Aorta (tissue), 5 donors: ENCODE measurements around the gene SCN2A. TPM values are rescaled to one million over a fixed set of nuclear protein-coding genes. Genes with fewer than 3 reads are reported as not detected.
"Not testable (repeated sequence)": the region's sequence is repeated elsewhere in the genome, so short reads cannot be mapped to it uniquely, and the experiment has no call there.

Experiments used
- ATAC-seq: fragments of 200-7000 bp; cut with Tn5 transposase; one replicate; pipeline ENCODE4 v1.9.1; 2022; ENCODE audit warnings: moderate library complexity; ENCODE audit not compliant: low FRiP score
- DNase-seq, 2 donors: peaks; one replicate each; pipeline ENCODE4 v3.0.0-alpha.2; 2020
- H3K27ac ChIP-seq, 2 donors: one replicate each; pipeline ENCODE4 v1.5.1; 2013; ENCODE audit warnings: low read length in 2 of 2, mild to moderate bottlenecking in 2 of 2, moderate library complexity in 2 of 2, control low read depth in 1 of 2, inconsistent platforms in 1 of 2, low read depth in 1 of 2
- H3K27me3 ChIP-seq, 2 donors: one replicate each; pipeline ENCODE4 v1.6.1; 2013; ENCODE audit warnings: control low read depth in 1 of 2, low read length in 1 of 2, mild to moderate bottlenecking in 1 of 2, moderate library complexity in 1 of 2; ENCODE audit not compliant: insufficient read depth in 2 of 2, control insufficient read depth in 1 of 2
- H3K36me3 ChIP-seq, 2 donors: one replicate each; pipeline ENCODE4 v1.6.1; 2013; ENCODE audit warnings: control low read depth in 1 of 2, low read length in 1 of 2, mild to moderate bottlenecking in 1 of 2; ENCODE audit not compliant: insufficient read depth in 2 of 2, control insufficient read depth in 1 of 2
- H3K4me1 ChIP-seq, 2 donors: one replicate each; pipeline ENCODE4 v1.6.1; 2013; ENCODE audit warnings: low read length in 2 of 2, control low read depth in 1 of 2, mild to moderate bottlenecking in 1 of 2, moderate library complexity in 1 of 2; ENCODE audit not compliant: insufficient read depth in 2 of 2, control insufficient read depth in 1 of 2
- H3K4me3 ChIP-seq, 2 donors: one replicate each; pipeline ENCODE4 v1.5.1; 2013; ENCODE audit warnings: low read length in 2 of 2, control low read depth in 1 of 2, mild to moderate bottlenecking in 1 of 2
- H3K9me3 ChIP-seq: one replicate; pipeline ENCODE4 v1.6.1; 2013; ENCODE audit warnings: mild to moderate bottlenecking, low read length; ENCODE audit not compliant: control insufficient read depth
- WGBS, 2 donors: extraction: QIAGEN DNeasy Blood & Tissue Kit; methylation state at CpG; one replicate each; pipeline ENCODE4 v1.1.7; 2013; 5-methylcytosine and 5-hydroxymethylcytosine counted together
- intact Hi-C, 2 donors: fragments of 100-400 bp; cut with DNase I; formaldehyde crosslinking; loops; one replicate each; pipeline versions ENCODE4 v1.14.2 to v1.15.0; 2022
- polyA plus RNA-seq, 2 donors: library from polyadenylated mRNA; stranded (reverse); fragments of 200-250 nt; gene quantifications; one replicate each; pipeline ENCODE4 v1.2.3, GENCODE V29; 2013
- total RNA-seq, 2 donors: library from RNA; stranded (reverse); fragmentation: NEBNext Ultra II Directional; extraction: Animal tissue kit (Norgen Biotek cat#: 25700); gene quantifications; one replicate each; pipeline ENCODE4 v1.2.1, GENCODE V29; 2021
- donor health status: healthy with polysubstance abuse.
- donor health status: Bipolar disorder and iron deficiency.
- donor health status: DM: no; HTN: no; CAD: no.
- donor health status: DM: no; HTN: no; CAD: no.
- donor health status: DM: yes; HTN: yes; CAD: no.

SCN2A gene
- total and polyA plus RNA-seq, 4 donors = 0.15 to 0.81 (median 0.63) TPM; not detected in 1

DNA sequence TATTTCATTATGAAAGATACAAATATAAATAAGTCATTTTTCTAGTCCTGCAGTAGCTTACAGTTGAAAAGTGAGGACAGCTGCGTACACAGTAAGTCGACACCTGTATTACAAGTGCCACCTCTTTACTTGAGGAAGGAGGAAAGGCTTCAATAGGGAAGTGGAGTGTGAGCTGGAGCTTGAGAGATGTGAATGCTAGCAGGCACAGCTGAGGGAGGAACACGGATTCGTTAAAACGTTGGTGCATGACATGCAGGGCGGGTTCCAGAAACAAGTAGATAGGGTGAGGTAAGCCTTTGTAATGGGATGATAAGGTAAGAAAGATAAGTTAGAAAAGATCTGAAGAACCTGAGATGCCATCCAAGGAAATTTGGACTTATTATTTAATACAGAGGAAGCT is 132.1 kb downstream of the SCN2A start:
- Histone ChIP-seq H3K4me3 (no peak overlapping the region), H3K36me3 (no peaks in the 10 kb centered on the region), H3K4me1 (no peaks in the 10 kb centered on the region), H3K27ac (no peak overlapping the region), H3K27me3 (no peaks in the 10 kb centered on the region), H3K9me3 (no peaks in the 10 kb centered on the region)
- no peak for DNase-seq
- WGBS, 2 donors = 63 to 71% methylated on average over 6 of the region's 6 CpGs
- intact Hi-C loops = no loop called here
- ATAC-seq = no peak

DNA sequence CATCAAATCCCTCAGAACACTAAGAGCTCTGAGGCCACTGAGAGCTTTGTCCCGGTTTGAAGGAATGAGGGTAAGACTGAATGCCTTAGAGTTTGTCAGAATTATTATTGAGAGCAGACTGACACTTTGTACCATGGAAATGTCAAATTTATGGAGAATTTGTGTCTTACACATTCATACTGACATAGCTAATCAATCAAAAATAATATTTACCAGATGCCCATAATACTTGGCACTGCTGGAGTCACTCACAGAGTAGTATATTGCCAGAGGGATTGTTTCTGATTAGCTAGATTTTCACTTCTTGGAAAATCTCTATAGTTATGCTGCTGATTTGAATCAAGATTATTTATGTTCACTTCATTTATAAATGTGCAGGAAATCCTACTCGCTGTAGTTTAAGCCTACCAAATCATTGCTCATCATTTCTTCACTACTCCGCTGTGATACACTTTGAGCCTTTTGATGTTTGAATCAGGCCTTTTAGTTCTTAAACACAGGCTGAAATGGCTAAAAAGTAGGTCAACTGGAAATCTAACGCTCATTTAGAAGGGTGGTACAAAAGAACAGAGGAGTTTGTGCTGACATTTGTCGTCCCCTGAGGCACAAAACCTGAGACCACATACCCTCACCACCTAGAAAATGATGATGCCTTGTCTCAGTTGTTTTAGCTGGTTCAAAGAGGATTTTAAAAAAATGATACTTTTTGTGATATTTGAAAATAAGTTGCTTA is 134.2 kb downstream of the SCN2A start:
- H3K27ac ChIP-seq = no peak overlapping the region
- H3K36me3 ChIP-seq = no peaks in the 10 kb centered on the region
- WGBS, 2 donors = 50 to 56% methylated on average over 5 of the region's 5 CpGs
- no peaks in the 10 kb centered on the region for H3K4me1 ChIP-seq
- no peaks in the 10 kb centered on the region for H3K27me3 ChIP-seq
- no peaks in the 10 kb centered on the region for H3K9me3 ChIP-seq
- no peak overlapping the region for H3K4me3 ChIP-seq
- intact Hi-C loops = no loop called here
- DNase-seq (no peak), ATAC-seq (no peak)

DNA sequence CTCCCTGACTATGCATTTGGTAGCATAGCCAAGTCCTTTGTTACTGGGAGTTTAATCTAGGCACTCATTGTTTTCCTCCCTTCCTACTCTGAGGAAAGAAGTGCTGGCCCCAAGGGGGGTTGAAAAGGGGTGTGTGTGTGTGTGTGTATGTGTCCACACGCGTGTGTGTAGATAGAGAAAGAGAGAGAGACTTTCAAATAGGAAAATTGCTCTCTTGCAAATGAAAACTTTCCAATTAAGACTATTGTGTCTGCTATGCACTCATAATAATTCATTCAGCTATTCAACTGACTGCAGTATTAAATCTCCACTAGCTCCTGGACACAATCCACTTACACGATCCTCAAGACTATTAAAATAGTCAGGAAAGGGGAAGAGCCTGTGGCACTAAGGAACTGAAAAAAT is 137.4 kb downstream of the SCN2A start:
- H3K4me1 ChIP-seq = no peaks in the 10 kb centered on the region
- no peak overlapping the region for H3K4me3 ChIP-seq
- no peak for ATAC-seq
- no peaks in the 10 kb centered on the region for H3K27me3 ChIP-seq
- intact Hi-C loops = no loop called here
- H3K9me3 ChIP-seq = no peaks in the 10 kb centered on the region
- 45 to 46% methylated on average over 3 of the region's 3 CpGs for WGBS, 2 donors
- H3K27ac ChIP-seq = no peak overlapping the region
- no peaks in the 10 kb centered on the region for H3K36me3 ChIP-seq
- DNase-seq = no peak

GRCh38 chr2:165382362-165382761 is 143.1 kb downstream of the SCN2A start:
- Histone ChIP-seq H3K9me3 (no peaks in the 10 kb centered on the region), H3K27ac (no peak overlapping the region), H3K4me1 (no peaks in the 10 kb centered on the region), H3K27me3 (no peaks in the 10 kb centered on the region), H3K4me3 (no peak overlapping the region), H3K36me3 (no peaks in the 10 kb centered on the region)
- WGBS, 2 donors = 85% methylated on average over 2 of the region's 2 CpGs
- intact Hi-C loops = no loop called here
- DNase-seq = no peak
- no peak for ATAC-seq

DNA sequence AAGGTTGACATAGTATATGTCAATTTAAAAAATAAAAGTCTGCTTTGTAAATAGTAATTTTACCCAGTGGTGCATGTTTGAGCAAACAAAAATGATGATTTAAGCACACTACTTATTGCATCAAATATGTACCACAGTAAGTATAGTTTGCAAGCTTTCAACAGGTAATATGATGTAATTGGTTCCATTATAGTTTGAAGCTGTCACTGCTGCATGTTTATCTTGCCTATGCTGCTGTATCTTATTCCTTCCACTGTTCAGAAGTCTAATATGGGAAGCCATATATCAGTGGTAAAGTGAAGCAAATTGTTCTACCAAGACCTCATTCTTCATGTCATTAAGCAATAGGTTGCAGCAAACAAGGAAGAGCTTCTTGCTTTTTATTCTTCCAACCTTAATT is 151.7 kb downstream of the SCN2A start:
- Histone ChIP-seq H3K4me1 (no peaks in the 10 kb centered on the region), H3K27me3 (no peaks in the 10 kb centered on the region)
- ATAC-seq = no peak

DNA sequence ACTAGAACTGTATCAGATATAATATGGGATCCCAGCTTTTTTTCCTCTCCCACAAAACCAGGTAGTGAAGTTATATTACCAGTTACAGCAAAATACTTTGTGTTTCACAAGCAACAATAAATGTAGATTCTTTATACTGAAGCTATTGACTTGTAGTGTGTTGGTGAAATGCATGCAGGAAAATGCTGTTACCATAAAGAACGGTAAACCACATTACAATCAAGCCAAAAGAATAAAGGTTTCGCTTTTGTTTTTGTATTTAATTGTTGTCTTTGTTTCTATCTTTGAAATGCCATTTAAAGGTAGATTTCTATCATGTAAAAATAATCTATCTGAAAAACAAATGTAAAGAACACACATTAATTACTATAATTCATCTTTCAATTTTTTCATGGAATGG is 152.6 kb downstream of the SCN2A start:
- intact Hi-C loops = no loop called here
- DNase-seq (no peak), ATAC-seq (no peak)
- Histone ChIP-seq H3K4me1 (no peaks in the 10 kb centered on the region), H3K4me3 (no peak overlapping the region), H3K36me3 (no peaks in the 10 kb centered on the region), H3K9me3 (no peaks in the 10 kb centered on the region), H3K27ac (no peak overlapping the region), H3K27me3 (no peaks in the 10 kb centered on the region)
- WGBS, 2 donors = 87 to 90% methylated on average over 2 of the region's 2 CpGs

More for the DNA sequence above, 151.7 kb downstream of the SCN2A start:
- Histone ChIP-seq H3K9me3 (no peaks in the 10 kb centered on the region), H3K4me3 (no peak overlapping the region), H3K36me3 (no peaks in the 10 kb centered on the region), H3K27ac (no peak overlapping the region)
- no peak for DNase-seq
- intact Hi-C loops = no loop called here

DNA sequence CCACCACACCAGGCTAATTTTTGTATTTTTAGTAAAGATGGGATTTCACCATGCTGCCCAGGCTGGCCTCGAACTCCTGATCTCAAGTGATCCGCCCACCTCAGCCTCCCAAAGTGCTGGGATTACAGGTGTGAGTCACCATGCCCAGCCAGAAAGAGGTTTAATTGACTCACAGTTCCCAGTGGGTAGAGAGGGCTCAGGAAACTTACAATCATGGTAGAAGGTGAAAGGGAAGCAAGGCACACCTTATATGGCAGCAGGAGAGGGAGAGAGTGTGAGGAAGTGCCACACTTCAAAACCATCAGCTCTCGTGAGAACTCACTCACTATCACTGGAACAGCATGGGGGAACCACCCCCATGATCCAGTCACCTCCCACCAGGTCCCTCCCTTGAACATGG is 159.4 kb downstream of the SCN2A start:
- H3K36me3 ChIP-seq, ATAC-seq, H3K4me3 ChIP-seq, H3K27ac ChIP-seq, H3K27me3 ChIP-seq, intact Hi-C loops, H3K4me1 ChIP-seq, H3K9me3 ChIP-seq, DNase-seq: not testable (repeated sequence)
- 80 to 84% methylated on average over 3 of the region's 3 CpGs for WGBS, 2 donors

DNA sequence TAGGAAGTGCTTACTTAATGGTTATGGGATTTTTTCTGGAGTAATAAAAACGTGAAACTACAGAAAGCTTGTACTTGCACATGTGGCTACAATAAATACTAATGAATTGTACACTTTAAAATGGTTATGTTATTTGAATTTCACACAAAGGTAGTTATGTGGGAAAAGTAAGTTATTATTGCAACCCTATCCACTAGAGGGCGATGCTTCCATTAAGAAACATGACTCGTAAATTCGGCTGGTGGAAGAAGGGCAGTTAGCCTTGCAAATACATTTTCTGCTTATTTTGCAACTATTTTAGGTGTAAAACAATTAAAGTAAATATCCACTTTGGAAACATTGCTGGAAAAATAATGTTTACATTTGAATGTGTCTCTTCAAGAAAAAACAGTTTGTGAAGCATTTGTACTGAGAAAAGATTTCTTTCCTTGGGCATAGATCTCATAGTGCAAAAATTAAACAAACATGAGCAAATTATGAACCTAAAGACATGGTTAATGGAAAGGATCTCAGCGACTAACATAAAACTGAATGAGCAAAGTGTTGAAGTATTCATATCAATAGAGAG is 162.2 kb downstream of the SCN2A start:
- ATAC-seq (peak; percentile 73), DNase-seq (no peak)
- Histone ChIP-seq H3K27ac (no peak overlapping the region), H3K27me3 (no peaks in the 10 kb centered on the region), H3K4me3 (no peak overlapping the region), H3K36me3 (no peaks in the 10 kb centered on the region), H3K4me1 (no peaks in the 10 kb centered on the region), H3K9me3 (no peaks in the 10 kb centered on the region)
- intact Hi-C loops = loop anchor here (2.0 to 5.0 kb wide), 3 partner anchors 296 to 473 kb away; no protein-coding TSS in a partner anchor
- 0 to 2% methylated on average over 5 of the region's 5 CpGs for WGBS, 2 donors

GRCh38 chr2:165402162-165402561 is 162.9 kb downstream of the SCN2A start:
- DNase-seq (no peak), ATAC-seq (no peak)
- Histone ChIP-seq H3K4me1 (no peaks in the 10 kb centered on the region), H3K27ac (no peak overlapping the region), H3K9me3 (no peaks in the 10 kb centered on the region), H3K4me3 (no peak overlapping the region), H3K36me3 (no peaks in the 10 kb centered on the region), H3K27me3 (no peaks in the 10 kb centered on the region)
- intact Hi-C loops = loop anchor here (2.0 to 5.0 kb wide), 3 partner anchors 295 to 470 kb away; no protein-coding TSS in a partner anchor
- 32 to 33% methylated on average over 3 of the region's 3 CpGs for WGBS, 2 donors
